RPMI7951 (cell line): ENCODE results near the gene TNFRSF6B. TPM values are rescaled to one million over a fixed set of nuclear protein-coding genes. Genes with fewer than 3 reads are reported as not detected.

ENCODE experiments used
- DNase-seq: peaks from one replicate; pipeline ENCODE4 v3.0.0-alpha.2; 2012; ENCODE audit warnings: low read depth
- total RNA-seq: library from RNA; depleted of rRNA; stranded (reverse); fragments of >200 nt; shearing (Covaris generic); gene quantifications from 2 replicates; pipeline ENCODE4 v1.2.3, GENCODE V29; 2014

The TNFRSF6B gene
- total RNA-seq, 1 experiment from 2014 or later: 0.36 TPM

- DNase-seq: peak; percentile 100
Observed at GRCh38 chr20:63682384-63683139, 13.9 kb upstream of the TNFRSF6B start.

DNA sequence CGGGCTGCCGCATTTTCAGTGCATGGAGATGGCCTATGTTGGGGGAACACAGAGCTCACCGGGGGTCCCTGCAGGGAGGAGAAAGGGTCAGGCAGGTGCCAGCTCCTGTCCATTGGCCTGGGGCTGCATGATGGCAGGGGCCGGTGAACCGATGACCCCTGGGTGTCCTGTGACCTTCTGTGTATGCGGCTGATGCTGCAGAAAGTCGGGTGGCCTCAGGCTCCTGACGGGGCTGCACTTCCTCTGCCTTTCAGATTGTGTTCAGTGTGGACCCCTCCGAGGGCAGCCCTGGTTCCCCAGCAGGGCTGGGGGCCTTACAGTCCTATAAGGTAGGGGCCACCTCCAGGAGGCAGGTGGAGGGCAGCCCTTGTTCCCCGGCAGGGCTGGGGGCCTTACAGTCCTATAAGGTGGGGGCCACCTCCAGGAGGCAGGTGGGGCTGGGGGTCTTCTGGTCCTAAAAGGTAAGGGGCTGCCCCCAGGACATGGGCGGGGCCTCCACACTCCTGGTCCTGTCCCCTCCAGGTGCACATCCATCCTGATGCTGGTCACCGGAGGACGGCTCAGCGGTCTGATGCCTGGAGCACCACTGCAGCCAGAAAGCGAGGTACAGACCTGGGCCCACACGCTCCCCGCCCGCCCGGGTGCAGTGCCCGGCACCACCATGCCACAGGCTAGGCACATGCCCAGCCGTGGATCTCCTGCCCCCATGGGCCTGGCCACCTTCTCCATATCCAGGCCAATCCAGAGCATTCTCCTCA lies 11.0 kb upstream of the TNFRSF6B start:
- no peak for DNase-seq

GRCh38 chr20:63686094-63686491 lies 10.4 kb upstream of the TNFRSF6B start:
- DNase-seq: no peak

GRCh38 chr20:63686492-63687321 lies 9.7 kb upstream of the TNFRSF6B start:
- DNase-seq: peak; percentile 99

DNA sequence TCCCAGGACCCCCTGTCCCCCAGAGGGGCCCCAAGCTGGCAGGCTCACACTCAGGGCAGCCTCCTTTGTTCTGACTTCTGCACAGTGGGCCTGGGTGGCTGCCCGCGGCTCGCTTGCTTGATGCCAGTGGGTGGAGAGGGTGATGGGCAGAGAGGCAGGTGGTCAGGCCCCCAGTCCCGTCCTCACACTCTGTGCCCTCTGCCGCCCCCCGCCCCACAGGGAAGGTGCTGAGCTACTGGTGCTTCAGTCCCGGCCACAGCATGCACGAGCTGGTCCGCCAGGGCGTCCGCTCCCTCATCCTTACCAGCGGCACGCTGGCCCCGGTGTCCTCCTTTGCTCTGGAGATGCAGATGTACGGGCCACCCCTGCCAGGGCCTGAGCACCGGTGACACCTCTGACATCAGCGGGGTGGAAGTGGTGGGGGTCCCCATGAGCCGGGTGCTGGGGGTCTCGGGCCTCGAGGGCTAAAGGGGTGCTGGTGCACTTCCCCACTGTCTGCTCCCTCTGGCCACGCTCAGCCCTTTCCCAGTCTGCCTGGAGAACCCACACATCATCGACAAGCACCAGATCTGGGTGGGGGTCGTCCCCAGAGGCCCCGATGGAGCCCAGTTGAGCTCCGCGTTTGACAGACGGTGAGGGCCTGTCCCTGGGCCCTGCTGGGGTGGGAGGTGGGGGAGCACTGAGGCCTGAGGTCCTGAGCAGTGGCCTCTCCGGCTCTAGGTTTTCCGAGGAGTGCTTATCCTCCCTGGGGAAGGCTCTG lies 8.9 kb upstream of the TNFRSF6B start:
- DNase-seq: no peak

- DNase-seq: no peak
Observed at GRCh38 chr20:63688228-63689045, 8.0 kb upstream of the TNFRSF6B start.

DNA sequence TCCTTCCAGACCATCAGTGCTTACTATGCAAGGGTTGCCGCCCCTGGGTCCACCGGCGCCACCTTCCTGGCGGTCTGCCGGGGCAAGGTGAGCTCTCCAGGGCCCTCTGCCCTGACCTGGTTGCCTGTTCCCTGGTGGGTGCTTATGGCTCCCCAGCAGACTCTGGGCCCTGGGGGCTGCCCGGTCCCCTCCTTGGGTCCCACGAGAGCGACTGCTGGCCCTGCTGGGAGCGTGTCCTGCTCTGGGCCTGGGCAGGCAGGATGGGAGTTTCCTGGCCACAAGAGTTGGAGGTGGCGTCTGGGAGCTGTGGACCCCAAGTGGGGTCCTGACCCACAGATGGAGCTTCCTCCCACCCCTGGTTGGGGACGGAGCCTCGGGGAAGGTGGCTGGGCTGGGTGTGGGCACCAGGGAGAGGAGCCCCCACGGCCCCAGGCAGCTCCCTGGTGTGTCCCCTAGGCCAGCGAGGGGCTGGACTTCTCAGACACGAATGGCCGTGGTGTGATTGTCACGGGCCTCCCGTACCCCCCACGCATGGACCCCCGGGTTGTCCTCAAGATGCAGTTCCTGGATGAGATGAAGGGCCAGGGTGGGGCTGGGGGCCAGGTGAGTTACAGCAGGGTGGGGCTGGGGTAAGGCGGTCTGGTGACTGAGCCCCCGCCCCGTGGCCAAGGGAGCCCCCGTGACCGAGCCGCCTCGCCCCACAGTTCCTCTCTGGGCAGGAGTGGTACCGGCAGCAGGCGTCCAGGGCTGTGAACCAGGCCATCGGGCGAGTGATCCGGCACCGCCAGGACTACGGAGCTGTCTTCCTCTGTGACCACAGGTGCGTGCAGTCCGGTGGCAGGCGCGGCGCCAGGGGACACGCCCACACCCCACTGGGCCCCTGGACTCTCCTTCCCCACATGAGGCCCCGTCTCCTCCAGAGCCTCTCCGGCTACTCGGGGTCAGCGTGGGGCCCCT lies 7.1 kb upstream of the TNFRSF6B start:
- no peak for DNase-seq

- no peak for DNase-seq
Observed at GRCh38 chr20:63690003-63690897, 6.2 kb upstream of the TNFRSF6B start.

GRCh38 chr20:63690898-63691710 lies 5.3 kb upstream of the TNFRSF6B start:
- no peak for DNase-seq

GRCh38 chr20:63691711-63692435 lies 4.6 kb upstream of the TNFRSF6B start:
- DNase-seq: no peak

- DNase-seq: peak; percentile 87
Observed at GRCh38 chr20:63692436-63693082, 3.9 kb upstream of the TNFRSF6B start.

GRCh38 chr20:63693083-63693732 lies 3.2 kb upstream of the TNFRSF6B start:
- DNase-seq: no peak

- no peak for DNase-seq
Observed at GRCh38 chr20:63693733-63694583, 2.5 kb upstream of the TNFRSF6B start.

- DNase-seq: no peak
Observed at GRCh38 chr20:63694584-63695423, 1.6 kb upstream of the TNFRSF6B start.
